GM21576 (cell line): ENCODE results near the gene CEP85L.

Experiments
- ATAC-seq: cut with Tn5 transposase; IDR thresholded peaks from one replicate; pipeline ENCODE4 v1.9.1; 2021; ENCODE audit warnings: mild to moderate bottlenecking, moderate library complexity; ENCODE audit not compliant: unreplicated experiment

Gene CEP85L

DNA sequence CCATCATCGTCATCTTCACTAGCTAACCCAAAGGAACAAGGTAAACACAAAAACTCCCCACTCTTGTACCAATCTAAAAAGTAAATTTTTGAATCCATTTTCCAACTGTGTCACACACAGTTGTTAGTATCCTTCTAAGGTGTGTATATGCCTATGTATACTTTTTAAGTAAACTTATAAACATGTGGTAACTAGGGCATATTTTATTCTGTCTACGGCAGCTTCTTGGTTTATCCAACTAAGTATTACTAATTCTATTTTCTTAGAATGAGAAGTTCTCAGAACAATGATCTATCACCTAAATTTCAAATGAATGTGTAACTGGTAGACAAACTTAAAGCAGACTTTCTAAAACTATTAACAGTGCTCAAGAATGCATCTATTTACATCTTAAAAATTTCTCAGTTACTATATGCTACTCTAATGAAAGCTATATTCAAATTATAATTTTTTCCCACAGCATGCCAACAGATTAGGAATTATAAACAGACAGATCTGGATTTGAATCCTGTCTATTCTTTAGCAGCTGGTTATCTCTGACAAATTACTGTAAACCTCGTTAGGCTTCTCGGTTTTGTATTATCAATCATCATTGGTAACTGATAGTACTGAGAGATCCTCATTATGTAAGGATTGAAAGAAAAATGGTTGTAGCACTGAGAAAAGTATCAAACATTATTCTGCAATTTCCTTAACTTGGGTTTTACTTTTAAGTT is 105.1 kb downstream of the CEP85L start:
- ATAC-seq: no peak

GRCh38 chr6:118544105-118544504 is 107.3 kb downstream of the CEP85L start:
- no peak for ATAC-seq

DNA sequence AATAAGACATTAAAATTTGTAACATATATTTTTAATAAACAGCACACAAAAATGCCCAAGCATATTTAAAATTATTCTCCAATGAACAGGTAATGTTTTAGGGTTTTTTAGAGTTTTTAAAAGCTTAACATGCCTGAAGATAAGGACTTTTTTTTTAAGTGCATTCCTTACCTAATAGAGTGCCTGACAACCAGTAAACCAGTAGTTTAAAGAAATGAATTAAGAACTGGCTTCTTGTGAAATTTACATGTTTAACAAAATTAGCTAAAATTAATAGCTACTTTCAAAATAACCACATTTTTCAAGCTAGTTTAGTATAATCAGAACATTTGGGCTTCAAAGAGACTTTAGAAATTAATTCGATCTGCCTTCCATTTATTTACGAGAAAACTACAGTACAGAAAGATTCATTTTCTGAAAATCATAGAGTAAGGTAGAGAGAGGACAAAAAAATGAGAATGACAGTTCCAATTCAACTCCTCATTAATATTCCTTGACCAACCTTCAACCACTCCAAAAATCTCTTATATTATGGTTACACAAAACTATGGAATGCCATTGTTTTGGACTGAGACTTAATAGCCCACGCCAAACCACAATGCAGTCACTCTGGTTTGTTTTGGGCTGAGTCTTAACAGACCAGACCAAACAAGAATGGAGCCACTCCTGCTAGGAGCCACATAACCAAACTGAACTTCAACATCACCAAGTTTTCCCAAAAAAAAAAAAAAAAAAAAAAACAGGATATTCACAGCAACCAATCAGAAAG is 109.0 kb downstream of the CEP85L start:
- ATAC-seq: no peak

- ATAC-seq: no peak
These were observed 113.8 kb downstream of the CEP85L start for GRCh38 chr6:118537574-118537973.

DNA sequence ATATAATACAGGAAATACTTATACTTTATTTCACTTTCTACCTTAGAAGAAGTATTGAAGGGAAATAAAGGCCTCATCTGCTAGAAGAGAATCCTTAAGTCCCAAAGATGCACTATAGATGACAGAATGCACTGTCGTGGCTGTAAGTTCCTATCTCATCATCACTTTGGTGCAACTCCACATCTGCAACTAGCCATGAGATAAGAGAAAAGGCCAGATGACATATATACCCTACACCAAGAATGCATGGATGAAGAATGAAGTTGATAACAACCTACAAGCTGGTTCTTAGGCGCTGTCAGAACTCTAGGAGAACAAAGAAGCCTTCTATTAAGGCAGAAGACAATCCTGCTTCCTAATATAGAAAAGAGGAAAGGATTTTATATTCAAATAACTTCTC is 114.9 kb downstream of the CEP85L start:
- no peak for ATAC-seq

DNA sequence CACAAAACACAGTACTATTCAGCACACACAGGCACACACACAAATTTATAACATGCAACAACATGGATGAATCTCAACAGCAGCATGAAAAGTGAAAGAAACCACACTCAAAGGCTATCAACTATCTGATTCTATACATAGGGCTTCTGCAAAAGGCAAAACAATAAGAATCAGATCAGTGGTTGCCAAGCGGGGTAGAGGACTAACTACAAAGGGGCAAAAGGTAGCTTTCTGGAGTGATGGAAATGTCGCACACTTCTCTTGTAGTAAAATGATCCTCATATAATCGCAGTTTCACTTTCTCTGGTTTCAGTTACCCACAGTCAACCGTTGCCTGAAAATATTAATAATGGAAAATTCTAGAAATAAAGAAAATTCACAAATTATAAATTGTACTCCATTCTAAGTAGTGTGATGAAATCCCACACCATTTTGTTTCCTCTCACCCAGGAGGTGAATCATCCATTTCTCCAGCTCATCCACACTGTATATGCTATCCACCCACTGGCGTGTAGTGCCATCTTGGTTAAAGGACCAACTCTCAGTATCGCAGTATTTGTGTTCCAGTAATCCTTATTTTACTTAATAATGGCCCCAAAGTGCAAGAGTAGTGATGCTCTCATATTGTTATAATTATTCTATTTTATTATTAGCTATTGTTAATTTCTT is 116.1 kb downstream of the CEP85L start:
- no peak for ATAC-seq

DNA sequence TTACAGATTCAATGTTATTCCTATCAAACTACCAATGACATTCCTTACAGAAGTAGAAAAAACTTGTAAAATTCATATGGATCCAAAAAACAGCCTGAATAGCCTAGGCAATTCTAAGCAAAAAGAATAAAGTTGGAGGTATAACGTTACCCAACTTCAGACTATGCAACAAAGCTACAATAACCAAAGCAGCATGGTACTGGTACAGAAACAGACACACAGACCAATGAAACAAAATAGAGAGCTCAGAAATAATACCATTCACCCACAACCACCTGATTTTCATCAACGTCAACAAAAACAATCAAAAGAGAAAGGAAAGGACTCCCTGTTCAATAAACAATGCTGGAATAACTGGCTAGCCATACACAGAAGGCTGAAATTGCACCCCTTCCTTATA is 120.4 kb downstream of the CEP85L start:
- ATAC-seq: no peak

- ATAC-seq: no peak
These were observed 121.6 kb downstream of the CEP85L start for GRCh38 chr6:118529756-118530155.

GRCh38 chr6:118528129-118528528 is 123.3 kb downstream of the CEP85L start:
- ATAC-seq: no peak

DNA sequence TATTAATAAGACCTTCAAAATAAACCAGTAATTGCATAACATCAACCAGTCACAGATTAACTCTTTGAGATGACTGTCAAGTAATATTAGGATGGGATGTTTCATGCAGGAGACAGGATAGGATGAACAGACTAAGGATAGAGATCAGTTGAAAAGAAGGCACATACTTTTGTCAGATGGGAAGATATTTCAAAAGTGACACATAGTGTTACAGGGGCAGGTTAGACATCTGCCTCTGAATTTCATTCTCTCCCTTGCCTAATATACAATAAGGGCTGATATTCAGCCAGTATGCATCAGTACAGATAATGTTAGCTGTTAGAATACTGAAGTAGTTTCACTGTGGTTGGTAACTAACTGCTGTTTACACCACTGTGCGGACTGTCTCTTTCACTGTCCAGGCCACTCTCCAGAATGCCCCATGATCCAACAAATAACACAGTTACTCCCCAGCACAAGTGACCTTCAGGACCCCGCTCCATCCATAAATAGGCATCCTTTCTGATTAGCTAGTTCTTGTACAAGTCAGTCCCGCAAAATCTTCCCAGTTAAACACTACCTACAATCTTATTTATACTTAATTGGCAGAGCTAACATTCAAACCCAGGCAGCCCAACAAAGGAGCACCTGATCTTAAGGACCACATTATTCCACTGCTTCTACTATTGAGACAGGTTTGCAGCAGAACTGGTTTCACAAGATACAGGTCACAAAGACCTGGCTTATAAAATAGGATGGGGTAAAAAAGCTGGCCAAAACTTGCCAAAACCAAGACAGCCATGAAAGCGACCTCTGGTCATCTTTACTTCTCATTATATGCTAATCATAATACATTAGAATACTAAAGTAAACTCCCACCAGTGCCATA is 125.2 kb downstream of the CEP85L start:
- ATAC-seq: no peak

DNA sequence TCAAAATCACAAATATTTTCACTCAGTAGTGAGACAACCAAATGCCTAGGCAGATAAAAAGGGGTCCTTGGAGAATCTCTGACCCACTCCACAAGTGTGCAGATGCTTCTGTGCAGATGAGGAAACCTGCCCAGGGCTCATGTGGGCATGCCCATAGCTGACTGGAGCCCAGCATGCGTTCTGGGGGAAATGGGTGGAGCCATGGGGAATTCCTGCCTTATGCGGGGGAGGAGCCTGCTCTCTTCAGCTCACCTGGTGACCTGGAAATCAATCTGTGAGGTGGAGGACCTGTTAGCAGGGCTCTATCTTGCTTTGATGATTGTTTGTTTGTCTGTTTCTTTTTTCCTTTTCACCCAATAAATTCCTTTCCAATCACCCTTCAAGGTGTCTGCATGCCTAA is 126.7 kb downstream of the CEP85L start:
- no peak for ATAC-seq

GRCh38 chr6:118523216-118523615 is 128.2 kb downstream of the CEP85L start:
- no peak for ATAC-seq

DNA sequence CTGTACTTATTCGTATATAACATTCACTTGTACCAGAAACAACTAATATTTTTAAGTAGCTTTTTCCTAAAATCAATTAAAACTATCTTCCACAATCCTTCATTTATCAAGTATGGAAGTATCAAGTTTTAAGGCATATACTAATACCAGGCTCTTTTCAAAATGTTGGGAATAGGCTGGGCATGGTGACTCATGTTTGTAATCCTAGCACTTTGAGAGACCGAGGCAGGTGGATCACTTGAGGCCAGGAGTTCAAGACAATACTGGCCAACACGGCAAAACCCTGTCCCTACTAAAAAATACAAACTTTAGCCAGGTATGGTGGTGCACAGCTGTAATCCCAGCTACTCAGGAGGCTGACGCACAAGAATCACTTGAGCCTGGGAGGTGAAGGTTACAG is 129.0 kb downstream of the CEP85L start:
- ATAC-seq: no peak

GRCh38 chr6:118514689-118515088 is 136.7 kb downstream of the CEP85L start:
- no peak for ATAC-seq

DNA sequence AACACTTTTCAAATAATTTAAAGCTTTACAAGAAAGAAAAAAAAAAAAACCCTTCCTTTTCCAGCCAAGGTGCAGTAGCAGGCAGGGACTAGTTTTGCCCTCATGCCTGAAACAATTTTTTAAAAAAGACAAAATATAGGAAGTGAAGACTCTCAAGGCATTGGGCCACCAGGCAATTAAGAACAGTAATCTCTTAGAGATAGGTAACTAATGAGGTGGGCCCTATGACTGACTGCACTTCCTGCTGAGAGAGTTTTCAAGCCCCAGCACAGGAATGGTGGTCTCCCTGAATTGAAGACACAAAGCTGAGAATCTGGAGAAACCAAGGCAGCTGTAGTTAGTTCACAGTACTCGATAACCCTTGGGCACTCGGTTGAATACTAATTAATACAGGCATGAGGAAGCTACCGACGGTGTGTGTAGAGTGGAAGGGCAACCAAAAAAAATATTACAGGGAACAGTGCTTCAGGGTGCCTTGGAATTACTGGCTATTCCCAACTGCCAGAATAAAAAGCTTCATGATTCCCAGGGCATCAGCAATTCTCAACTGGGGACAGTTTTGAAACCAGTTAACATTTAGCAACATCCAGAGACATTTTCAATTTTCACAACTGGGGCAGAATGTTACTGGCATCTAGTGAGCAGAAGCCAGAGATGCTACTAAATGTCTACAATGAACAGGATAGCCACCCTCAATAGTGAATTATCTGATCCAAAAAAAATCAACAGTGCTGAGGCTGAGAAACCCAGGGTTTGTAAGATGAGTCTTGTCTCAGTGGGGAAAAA is 139.3 kb downstream of the CEP85L start:
- no peak for ATAC-seq

- ATAC-seq: no peak
These were observed 142.3 kb downstream of the CEP85L start for GRCh38 chr6:118509009-118509617.

DNA sequence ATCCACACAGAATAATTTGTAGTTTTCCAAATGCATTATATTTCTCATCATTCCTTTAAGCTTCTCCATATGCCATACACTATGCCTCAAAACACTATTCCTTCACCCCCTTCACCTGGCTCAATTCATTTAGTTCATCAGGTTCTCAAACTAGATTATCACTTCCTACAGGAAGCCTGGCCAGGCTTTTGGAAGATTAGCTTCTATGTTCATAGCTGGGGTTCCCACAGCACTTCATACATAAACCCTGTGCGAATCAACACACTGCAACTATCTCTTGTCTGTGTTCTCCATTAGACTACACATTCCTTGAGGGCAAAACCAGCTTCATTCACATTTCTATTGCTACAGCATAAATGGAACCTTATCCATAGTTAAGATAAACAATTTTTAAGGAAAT is 143.8 kb downstream of the CEP85L start:
- ATAC-seq: no peak

DNA sequence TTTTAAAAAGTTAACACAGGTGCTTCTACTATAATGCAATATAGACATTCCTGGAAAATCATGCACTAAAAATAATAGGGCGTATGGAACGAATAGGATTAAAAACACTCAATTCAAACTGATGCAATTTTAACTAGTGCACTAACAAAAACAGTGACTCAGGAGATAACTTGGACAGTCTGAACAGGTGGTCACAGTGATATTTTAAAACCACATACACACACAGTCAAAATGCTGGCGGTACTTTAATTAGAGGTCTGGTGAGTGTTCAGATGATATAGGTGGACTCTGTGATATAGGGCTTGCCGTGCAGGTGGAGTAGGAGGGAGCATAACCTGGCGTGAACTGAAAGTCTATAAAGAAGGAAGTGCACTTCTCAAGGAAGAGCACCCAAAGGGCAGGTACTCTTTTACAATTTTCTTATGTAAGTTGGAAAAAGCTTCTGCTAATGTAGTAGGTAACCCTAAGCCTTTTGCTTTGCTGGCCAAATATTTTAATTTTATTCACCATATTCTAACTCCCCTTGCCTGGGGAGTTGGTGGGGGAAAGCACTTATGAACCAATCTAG is 145.2 kb downstream of the CEP85L start:
- ATAC-seq: no peak

GRCh38 chr6:118505656-118506055 is 145.7 kb downstream of the CEP85L start:
- no peak for ATAC-seq
